WERI-Rb-1 (cell line): ENCODE data around the gene RETREG3.
A peak's percentile ranks its signal among the peaks of the same experiment; 100 is the strongest.
"Not testable (repeated sequence)": the region's sequence is repeated elsewhere in the genome, so short reads cannot be mapped to it uniquely, and the experiment has no call there.

Experiments
- DNase-seq: peaks from one replicate; pipeline ENCODE4 v3.0.0-alpha.2; 2020
- H3K27ac ChIP-seq: fragments of 250-450 bp; sonication (Bioruptor Pico); 2 replicates; pipeline ENCODE4 v1.5.1; 2020; ENCODE audit warnings: mild to moderate bottlenecking, moderate library complexity
- H3K27me3 ChIP-seq: fragments of 250-450 bp; sonication (Bioruptor Pico); 2 replicates; pipeline ENCODE4 v1.5.1; 2021; ENCODE audit warnings: mild to moderate bottlenecking, low read depth, moderate library complexity; ENCODE audit not compliant: insufficient read depth, severe bottlenecking
- H3K36me3 ChIP-seq: fragments of 250-450 bp; sonication (Bioruptor Pico); 2 replicates; pipeline ENCODE4 v1.5.1; 2020; ENCODE audit warnings: mild to moderate bottlenecking, moderate library complexity
- H3K4me3 ChIP-seq: 2 replicates; pipeline ENCODE4 v1.5.1; 2011; ENCODE audit warnings: low read depth, mild to moderate bottlenecking, control low read depth, low read length
- H3K9me3 ChIP-seq: fragments of 250-450 bp; sonication (Bioruptor Pico); 2 replicates; pipeline ENCODE4 v1.5.1; 2021; ENCODE audit warnings: mild to moderate bottlenecking, moderate library complexity; ENCODE audit not compliant: severe bottlenecking
- CTCF ChIP-seq: IDR thresholded peaks from 2 replicates; pipeline ENCODE4 v1.5.1; 2011; ENCODE audit warnings: low read depth, mild to moderate bottlenecking, control low read depth, inconsistent platforms, low read length

RETREG3 gene

GRCh38 chr17:42543190-42544079, 65.7 kb downstream of the RETREG3 start:
- H3K36me3 ChIP-seq = peaks cover 61% of the 10 kb centered on the region
- no peaks in the 10 kb centered on the region for H3K27me3 ChIP-seq
- H3K9me3 ChIP-seq = no peaks in the 10 kb centered on the region
- no peak overlapping the region for H3K27ac ChIP-seq
- no peak for DNase-seq
- TF ChIP-seq CTCF = no peak
- H3K4me3 ChIP-seq = no peak overlapping the region

- Histone ChIP-seq H3K4me3 (no peak overlapping the region), H3K9me3 (no peaks in the 10 kb centered on the region), H3K36me3 (peaks cover 66% of the 10 kb centered on the region), H3K27ac (no peak overlapping the region), H3K27me3 (no peaks in the 10 kb centered on the region)
- no peak for TF ChIP-seq CTCF
- no peak for DNase-seq
Measured at GRCh38 chr17:42541041-42541833, 67.9 kb downstream of the RETREG3 start.

- peaks cover 66% of the 10 kb centered on the region for H3K36me3 ChIP-seq
- DNase-seq, H3K27me3 ChIP-seq, H3K27ac ChIP-seq, H3K9me3 ChIP-seq, H3K4me3 ChIP-seq: not testable (repeated sequence)
Measured at GRCh38 chr17:42540558-42540957, 68.6 kb downstream of the RETREG3 start.

GRCh38 chr17:42538482-42538881, 70.7 kb downstream of the RETREG3 start:
- DNase-seq = no peak
- peak overlapping the region; percentile 96 for H3K27ac ChIP-seq
- no peaks in the 10 kb centered on the region for H3K27me3 ChIP-seq
- no peak overlapping the region for H3K4me3 ChIP-seq
- peaks cover 49% of the 10 kb centered on the region for H3K36me3 ChIP-seq
- no peaks in the 10 kb centered on the region for H3K9me3 ChIP-seq
- no peak for TF ChIP-seq CTCF

- Histone ChIP-seq H3K27ac (peak overlapping the region; percentile 96), H3K27me3 (no peaks in the 10 kb centered on the region), H3K9me3 (no peaks in the 10 kb centered on the region), H3K4me3 (no peak overlapping the region), H3K36me3 (peaks cover 43% of the 10 kb centered on the region)
- peak; percentile 75 for DNase-seq
- no peak for TF ChIP-seq CTCF
Measured at GRCh38 chr17:42537826-42538451, 71.2 kb downstream of the RETREG3 start.
